HG03469 (cell line): ENCODE data around the gene TENM3.

Experiments
- ATAC-seq: cut with Tn5 transposase; IDR thresholded peaks from one replicate; pipeline ENCODE4 v1.9.1; 2021; ENCODE audit warnings: mild to moderate bottlenecking, moderate library complexity, moderate number of reproducible peaks; ENCODE audit not compliant: unreplicated experiment

Gene TENM3

GRCh38 chr4:182443070-182443469, 199.9 kb downstream of the TENM3 start:
- no peak for ATAC-seq

GRCh38 chr4:182447767-182448280, 204.6 kb downstream of the TENM3 start:
- ATAC-seq: no peak

GRCh38 chr4:182448281-182449151, 205.3 kb downstream of the TENM3 start:
- ATAC-seq: peak; percentile 70

- no peak for ATAC-seq
These were observed 206.2 kb downstream of the TENM3 start for GRCh38 chr4:182449186-182449929.

- no peak for ATAC-seq
These were observed 206.8 kb downstream of the TENM3 start for GRCh38 chr4:182449930-182450439.

- ATAC-seq: no peak
These were observed 208.2 kb downstream of the TENM3 start for GRCh38 chr4:182451441-182451840.

- ATAC-seq: no peak
These were observed 210.6 kb downstream of the TENM3 start for GRCh38 chr4:182453830-182454229.

GRCh38 chr4:182454440-182455013, 211.3 kb downstream of the TENM3 start:
- ATAC-seq: no peak

GRCh38 chr4:182465114-182465513, 221.9 kb downstream of the TENM3 start:
- ATAC-seq: no peak

GRCh38 chr4:182465979-182466378, 222.8 kb downstream of the TENM3 start:
- ATAC-seq: no peak

- no peak for ATAC-seq
These were observed 227.0 kb downstream of the TENM3 start for GRCh38 chr4:182470215-182470614.

GRCh38 chr4:182475539-182475938, 232.3 kb downstream of the TENM3 start:
- ATAC-seq: no peak

- ATAC-seq: peak; percentile 76
These were observed 235.3 kb downstream of the TENM3 start for GRCh38 chr4:182478475-182478874.

- ATAC-seq: no peak
These were observed 240.5 kb downstream of the TENM3 start for GRCh38 chr4:182483685-182484084.

- ATAC-seq: no peak
These were observed 243.7 kb downstream of the TENM3 start for GRCh38 chr4:182486881-182487280.

- no peak for ATAC-seq
These were observed 245.7 kb downstream of the TENM3 start for GRCh38 chr4:182488896-182489295.

GRCh38 chr4:182489607-182490006, 246.4 kb downstream of the TENM3 start:
- ATAC-seq: no peak

GRCh38 chr4:182491719-182492118, 248.5 kb downstream of the TENM3 start:
- no peak for ATAC-seq

- peak; percentile 79 for ATAC-seq
These were observed 249.2 kb downstream of the TENM3 start for GRCh38 chr4:182492423-182492822.

GRCh38 chr4:182493377-182493776, 250.2 kb downstream of the TENM3 start:
- no peak for ATAC-seq

GRCh38 chr4:182494103-182494502, 250.9 kb downstream of the TENM3 start:
- no peak for ATAC-seq
